Adrenal gland (tissue), 12 donors: Measurements from ENCODE around the gene MYO18B. TPM values are rescaled to one million over a fixed set of nuclear protein-coding genes. Genes with fewer than 3 reads are reported as not detected.

ENCODE experiments used
- DNase-seq, 7 donors: peaks; one replicate each; pipeline ENCODE4 v3.0.0-alpha.2; 2019 to 2020
- H3K27ac ChIP-seq, 5 donors: fragments of 200-600 bp; sonication (generic) in 4 of 5; 1 replicate in 3 of 5; 2 replicates in 2 of 5; pipeline versions ENCODE4 v1.5.1 to v1.8.0; 2016 to 2020; ENCODE audit warnings: mild to moderate bottlenecking in 1 of 5
- H3K27me3 ChIP-seq: fragments of 200-600 bp; 2 replicates; pipeline ENCODE4 v1.8.0; 2021
- H3K36me3 ChIP-seq, 2 donors: fragments of 200-600 bp; replicated peaks in 1 of 2; 1 replicate in 1 of 2; 2 replicates in 1 of 2; pipeline versions ENCODE4 v1.5.1 to v1.8.0; 2018 to 2022
- H3K4me1 ChIP-seq, 2 donors: fragments of 200-600 bp; replicated peaks in 1 of 2; 1 replicate in 1 of 2; 2 replicates in 1 of 2; pipeline versions ENCODE4 v1.5.1 to v1.8.0; 2018 to 2021
- H3K4me3 ChIP-seq, 4 donors: fragments of 200-600 bp; sonication (generic) in 3 of 4; one replicate each; pipeline ENCODE4 v1.5.1; 2016 to 2018
- H3K9me3 ChIP-seq, 3 donors: fragments of 200-600 bp; sonication (generic) in 1 of 3; replicated peaks in 1 of 3; 1 replicate in 2 of 3; 2 replicates in 1 of 3; pipeline versions ENCODE4 v1.5.1 to v1.8.0; 2016 to 2021
- POLR2A ChIP-seq, 2 donors: fragments of 450-650 bp; IDR thresholded peaks; one replicate each; pipeline ENCODE4 v1.6.1; 2017; ENCODE audit warnings: antibody characterized with exemption in 2 of 2, mild to moderate bottlenecking in 2 of 2, moderate library complexity in 1 of 2
- WGBS, 4 donors: extraction: QIAGEN DNeasy Blood & Tissue Kit in 2 of 4; methylation state at CpG; one replicate each; pipeline versions ENCODE4 v1.1.5 to v1.1.7; 2013 to 2017; 5-methylcytosine and 5-hydroxymethylcytosine counted together
- intact Hi-C, 2 donors: fragments of 100-400 bp; cut with DNase I; formaldehyde crosslinking; loops; one replicate each; pipeline versions ENCODE4 v1.14.1 to v1.15.0; 2022 to 2023
- polyA plus RNA-seq, 3 donors: library from polyadenylated mRNA; stranded (reverse); fragments of 200-250 nt in 2 of 3; fragments of 350-450 nt in 1 of 3; fragmentation: Illumina TruSeq in 1 of 3; extraction: RNeasy Lipid Tissue Mini Kit (QIAGEN cat#74804) in 1 of 3; gene quantifications; one replicate each; pipeline ENCODE4 v1.2.3, GENCODE V29; 2013 to 2014
- total RNA-seq, 9 donors: library from RNA; depleted of rRNA in 4 of 9; stranded (reverse); fragments of >200 nt in 4 of 9; fragments of 120-200 nt in 1 of 9; fragmentation: NEBNext Ultra II Directional in 1 of 9; extraction: Animal tissue kit (Norgen Biotek cat#: 25700) in 1 of 9; gene quantifications; one replicate each; pipeline versions ENCODE4 v1.1.0 to v1.2.4, GENCODE V29; 2013 to 2023
- TF ChIP-seq, protein P1 (sequence below), 6 experiments: fragments of 450-650 bp in 4 of 6; fragments of 200-600 bp in 2 of 6; sonication (generic) in 1 of 6; IDR thresholded peaks; 1 replicate in 5 of 6; 2 replicates in 1 of 6; pipeline versions ENCODE4 v1.5.1 to v1.8.0; 2016 to 2021; ENCODE audit warnings: antibody characterized with exemption in 6 of 6, mild to moderate bottlenecking in 2 of 6, moderate library complexity in 1 of 6
- donor health status: healthy with polysubstance abuse.
- donor health status: Bipolar disorder and iron deficiency.
- donor health status: DM: yes; HTN: yes; CAD: no.
- donor health status: DM: no; HTN: no; CAD: no.
- donor health status: DM: no; HTN: no; CAD: no.
- donor health status: DM: yes; HTN: yes; CAD: no.

The MYO18B gene
- total and polyA plus RNA-seq, 12 donors, result 0.08 to 1.1 (median 0.18) TPM

DNA sequence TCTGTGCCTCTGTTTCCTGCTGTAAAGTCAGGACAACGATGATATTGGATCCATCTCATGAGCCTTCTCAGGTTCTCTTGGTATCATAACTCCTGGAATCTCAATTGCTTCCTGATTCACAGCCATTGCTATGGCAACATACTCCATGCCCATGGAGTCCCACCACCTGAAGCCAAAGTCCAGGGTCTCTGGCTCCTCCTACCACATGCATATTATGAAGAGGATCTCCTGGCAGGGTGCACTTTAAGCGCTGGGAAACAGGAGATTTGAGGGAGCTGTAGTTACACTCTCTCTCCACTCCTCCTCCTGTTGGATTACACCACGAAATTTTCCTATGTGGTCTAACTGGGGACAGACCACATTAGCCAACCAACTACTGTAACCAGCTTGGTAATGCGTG is 296.4 kb downstream of the MYO18B start:
- H3K27me3 ChIP-seq, result no peaks in the 10 kb centered on the region
- TF ChIP-seq, protein P1, sequence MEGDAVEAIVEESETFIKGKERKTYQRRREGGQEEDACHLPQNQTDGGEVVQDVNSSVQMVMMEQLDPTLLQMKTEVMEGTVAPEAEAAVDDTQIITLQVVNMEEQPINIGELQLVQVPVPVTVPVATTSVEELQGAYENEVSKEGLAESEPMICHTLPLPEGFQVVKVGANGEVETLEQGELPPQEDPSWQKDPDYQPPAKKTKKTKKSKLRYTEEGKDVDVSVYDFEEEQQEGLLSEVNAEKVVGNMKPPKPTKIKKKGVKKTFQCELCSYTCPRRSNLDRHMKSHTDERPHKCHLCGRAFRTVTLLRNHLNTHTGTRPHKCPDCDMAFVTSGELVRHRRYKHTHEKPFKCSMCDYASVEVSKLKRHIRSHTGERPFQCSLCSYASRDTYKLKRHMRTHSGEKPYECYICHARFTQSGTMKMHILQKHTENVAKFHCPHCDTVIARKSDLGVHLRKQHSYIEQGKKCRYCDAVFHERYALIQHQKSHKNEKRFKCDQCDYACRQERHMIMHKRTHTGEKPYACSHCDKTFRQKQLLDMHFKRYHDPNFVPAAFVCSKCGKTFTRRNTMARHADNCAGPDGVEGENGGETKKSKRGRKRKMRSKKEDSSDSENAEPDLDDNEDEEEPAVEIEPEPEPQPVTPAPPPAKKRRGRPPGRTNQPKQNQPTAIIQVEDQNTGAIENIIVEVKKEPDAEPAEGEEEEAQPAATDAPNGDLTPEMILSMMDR (IDR thresholded peaks at IDR 0.05), result no peak
- TF ChIP-seq POLR2A (IDR thresholded peaks at IDR 0.05), result no peak
- no peaks in the 10 kb centered on the region for H3K4me1 ChIP-seq
- no peak overlapping the region for H3K4me3 ChIP-seq
- 28 to 41% (median 40%) methylated on average over 4 of the region's 4 CpGs for WGBS, 4 donors
- H3K9me3 ChIP-seq, result no peaks in the 10 kb centered on the region
- no peak overlapping the region for H3K27ac ChIP-seq
- no peak for DNase-seq
- H3K36me3 ChIP-seq, result no peaks in the 10 kb centered on the region
- intact Hi-C loops, result no loop called here

GRCh38 chr22:26041931-26042330 is 299.9 kb downstream of the MYO18B start:
- Histone ChIP-seq H3K27ac (no peak overlapping the region), H3K27me3 (no peaks in the 10 kb centered on the region), H3K4me3 (no peak overlapping the region), H3K36me3 (no peaks in the 10 kb centered on the region), H3K9me3 (no peaks in the 10 kb centered on the region), H3K4me1 (no peaks in the 10 kb centered on the region)
- no peak for TF ChIP-seq POLR2A (IDR thresholded peaks at IDR 0.05)
- TF ChIP-seq, protein P1 (IDR thresholded peaks at IDR 0.05), result no peak
- WGBS, 4 donors, result 60 to 90% (median 80%) methylated on average over 2 to 4 of the region's 4 CpGs
- intact Hi-C loops, result loop anchor here in 1 of 2 donors (5.0 kb wide), 1 partner anchor 50 kb away; no protein-coding TSS in a partner anchor
- DNase-seq, result no peak

DNA sequence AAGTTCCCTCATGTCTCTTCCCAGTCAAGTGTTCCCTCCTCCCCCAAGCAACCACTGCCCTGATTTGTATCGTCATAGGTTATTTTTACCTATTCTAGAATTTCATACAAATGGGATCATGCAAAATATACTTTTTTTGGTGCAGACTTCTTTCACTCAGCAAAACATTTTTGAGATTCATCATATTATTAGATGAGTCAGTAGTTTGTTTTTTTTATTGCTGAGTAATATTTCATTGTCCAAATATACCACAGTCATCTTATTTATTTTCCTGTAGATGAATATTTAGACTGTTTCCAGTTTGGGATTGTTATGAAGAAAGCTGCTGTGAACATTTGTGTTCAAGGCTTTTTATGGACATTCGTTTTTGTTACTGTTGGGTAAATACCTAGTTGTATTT is 301.0 kb downstream of the MYO18B start:
- no peak overlapping the region for H3K4me3 ChIP-seq
- 52 to 71% (median 69%) methylated on average over 2 of the region's 2 CpGs for WGBS, 4 donors

DNA sequence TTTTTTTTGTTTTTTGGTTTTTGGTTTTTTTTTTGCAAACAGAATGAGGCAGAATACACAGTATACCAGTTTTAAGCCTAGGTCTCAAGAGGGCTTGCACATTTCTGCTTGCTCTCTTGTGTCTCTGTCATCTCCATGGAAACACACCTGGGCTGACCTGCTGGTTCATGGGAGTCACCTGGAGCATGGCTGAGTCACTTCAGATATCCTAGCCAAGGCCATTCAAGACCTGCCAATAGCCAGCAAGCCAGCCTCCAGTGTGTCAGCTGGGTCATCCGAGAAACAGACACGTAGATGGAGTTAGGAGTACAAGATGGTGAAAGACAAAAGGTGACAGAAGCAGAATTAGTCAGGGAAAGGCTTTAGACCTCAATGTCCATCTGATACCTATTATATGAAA is 303.1 kb downstream of the MYO18B start:
- TF ChIP-seq, protein P1 (IDR thresholded peaks at IDR 0.05), result no peak
- no peak for TF ChIP-seq POLR2A (IDR thresholded peaks at IDR 0.05)
- Histone ChIP-seq H3K27ac (no peak overlapping the region), H3K36me3 (no peaks in the 10 kb centered on the region), H3K27me3 (peaks cover 6% of the 10 kb centered on the region), H3K9me3 (no peaks in the 10 kb centered on the region), H3K4me1 (no peaks in the 10 kb centered on the region), H3K4me3 (no peak overlapping the region)
- DNase-seq, result no peak
- intact Hi-C loops, result no loop called here
- WGBS, 4 donors, result 59 to 84% (median 68%) methylated on average over 2 of the region's 2 CpGs

More for the DNA sequence above, 301.0 kb downstream of the MYO18B start:
- DNase-seq, result no peak
- Histone ChIP-seq H3K27ac (no peak overlapping the region), H3K36me3 (no peaks in the 10 kb centered on the region), H3K27me3 (no peaks in the 10 kb centered on the region), H3K9me3 (no peaks in the 10 kb centered on the region), H3K4me1 (no peaks in the 10 kb centered on the region)
- intact Hi-C loops, result loop anchor here in 1 of 2 donors (5.0 kb wide), 1 partner anchor 49 kb away; no protein-coding TSS in a partner anchor
- no peak for TF ChIP-seq POLR2A (IDR thresholded peaks at IDR 0.05)

- H3K4me3 ChIP-seq, result no peak overlapping the region
- 75 to 85% (median 79%) methylated on average over 2 to 3 of the region's 3 CpGs for WGBS, 4 donors
- DNase-seq, result no peak
- peaks cover 6% of the 10 kb centered on the region for H3K27me3 ChIP-seq
- no peaks in the 10 kb centered on the region for H3K36me3 ChIP-seq
- H3K9me3 ChIP-seq, result no peaks in the 10 kb centered on the region
- no peaks in the 10 kb centered on the region for H3K4me1 ChIP-seq
- intact Hi-C loops, result no loop called here
- H3K27ac ChIP-seq, result no peak overlapping the region
- TF ChIP-seq, protein P1 (IDR thresholded peaks at IDR 0.05), result no peak
- TF ChIP-seq POLR2A (IDR thresholded peaks at IDR 0.05), result no peak
Measured at GRCh38 chr22:26045860-26046259, 303.9 kb downstream of the MYO18B start.
